Stimulated activated naive B cell treated with anti-CD40 and anti-IgM and Interleukin-4, amounts not matched to agents 10 μg/mL and 1 μg/mL and 100 μg/mL, for 72 hours (primary cell): ENCODE results near the gene ITGB5.
"Not testable (repeated sequence)": the region's sequence is repeated elsewhere in the genome, so short reads cannot be mapped to it uniquely, and the experiment has no call there.

ENCODE experiments used
- ATAC-seq, 2 donors: fragments of 150-1000 bp; cut with Tn5 transposase; replicated peaks; 2 replicates each; pipeline ENCODE4 v1.10.0; 2021; ENCODE audit warnings: moderate library complexity in 1 of 2
- DNase-seq: peaks from one replicate; pipeline ENCODE4 v3.0.0; 2021
- H3K27ac Mint-ChIP-seq: one replicate; pipeline ENCODE4 v1.8.0; 2022; ENCODE audit warnings: mild to moderate bottlenecking, mixed read lengths
- H3K27me3 Mint-ChIP-seq, 2 donors: one replicate each; pipeline ENCODE4 v1.8.0; 2022; ENCODE audit warnings: mixed read lengths in 2 of 2
- H3K36me3 Mint-ChIP-seq, 2 donors: one replicate each; pipeline ENCODE4 v1.8.0; 2022; ENCODE audit warnings: mixed read lengths in 2 of 2, mild to moderate bottlenecking in 1 of 2
- H3K4me1 Mint-ChIP-seq, 2 donors: one replicate each; pipeline ENCODE4 v1.8.0; 2022; ENCODE audit warnings: mixed read lengths in 2 of 2, mild to moderate bottlenecking in 1 of 2
- H3K4me3 Mint-ChIP-seq, 2 donors: one replicate each; pipeline ENCODE4 v1.8.0; 2022; ENCODE audit warnings: mild to moderate bottlenecking in 2 of 2, mixed read lengths in 2 of 2, moderate library complexity in 1 of 2
- H3K9me3 Mint-ChIP-seq, 2 donors: one replicate each; pipeline ENCODE4 v1.8.0; 2022; ENCODE audit warnings: mixed read lengths in 2 of 2, mild to moderate bottlenecking in 1 of 2

ITGB5 gene

GRCh38 chr3:124759666-124760401, 127.3 kb downstream of the ITGB5 start:
- Mint-ChIP-seq H3K27me3 (peaks cover 7 to 32% of the 10 kb centered on the region in 2 donors), H3K4me3 (no peak overlapping the region), H3K9me3 (no peaks in the 10 kb centered on the region), H3K27ac (peak overlapping the region; percentile 27), H3K36me3 (no peaks in the 10 kb centered on the region), H3K4me1 (peaks cover 10 to 14% of the 10 kb centered on the region in 2 donors)
- no peak for DNase-seq
- ATAC-seq = no peak

- DNase-seq (no peak), ATAC-seq (peak; percentile 51 to 79)
- peaks cover 10 to 14% of the 10 kb centered on the region in 2 donors for H3K4me1 Mint-ChIP-seq
- H3K27me3 Mint-ChIP-seq = peaks cover 7 to 32% of the 10 kb centered on the region in 2 donors
- no peaks in the 10 kb centered on the region for H3K9me3 Mint-ChIP-seq
- no peak overlapping the region for H3K27ac Mint-ChIP-seq
- no peak overlapping the region for H3K4me3 Mint-ChIP-seq
- H3K36me3 Mint-ChIP-seq = no peaks in the 10 kb centered on the region
These were observed 128.1 kb downstream of the ITGB5 start for GRCh38 chr3:124758851-124759635.

- not testable (repeated sequence) for H3K27ac Mint-ChIP-seq, DNase-seq, H3K4me3 Mint-ChIP-seq, H3K9me3 Mint-ChIP-seq, ATAC-seq, H3K36me3 Mint-ChIP-seq
- Mint-ChIP-seq H3K4me1 (peaks cover 10 to 14% of the 10 kb centered on the region in 2 donors), H3K27me3 (peaks cover 7 to 32% of the 10 kb centered on the region in 2 donors)
These were observed 129.2 kb downstream of the ITGB5 start for GRCh38 chr3:124757926-124758325.

GRCh38 chr3:124752051-124752450, 135.1 kb downstream of the ITGB5 start:
- ATAC-seq (no peak), DNase-seq (no peak)
- Mint-ChIP-seq H3K4me3 (no peak overlapping the region), H3K36me3 (peaks cover 6 to 13% of the 10 kb centered on the region in 2 donors), H3K4me1 (no peaks in the 10 kb centered on the region), H3K9me3 (no peaks in the 10 kb centered on the region), H3K27me3 (peaks cover 5 to 8% of the 10 kb centered on the region in 2 donors), H3K27ac (no peak overlapping the region)

GRCh38 chr3:124751501-124751900, 135.7 kb downstream of the ITGB5 start:
- H3K27ac Mint-ChIP-seq = no peak overlapping the region
- H3K4me3 Mint-ChIP-seq = no peak overlapping the region
- H3K4me1 Mint-ChIP-seq = no peaks in the 10 kb centered on the region
- H3K27me3 Mint-ChIP-seq = peaks cover 0 to 8% of the 10 kb centered on the region in 2 donors
- no peak for DNase-seq
- peaks cover 6 to 16% of the 10 kb centered on the region in 2 donors for H3K36me3 Mint-ChIP-seq
- no peaks in the 10 kb centered on the region for H3K9me3 Mint-ChIP-seq
- no peak for ATAC-seq

GRCh38 chr3:124749877-124750276, 137.3 kb downstream of the ITGB5 start:
- H3K27ac Mint-ChIP-seq, ATAC-seq, H3K4me3 Mint-ChIP-seq: not testable (repeated sequence)

GRCh38 chr3:124748560-124749198, 138.5 kb downstream of the ITGB5 start:
- H3K4me1 Mint-ChIP-seq = no peaks in the 10 kb centered on the region

More at GRCh38 chr3:124749877-124750276, 137.3 kb downstream of the ITGB5 start:
- not testable (repeated sequence) for H3K4me1 Mint-ChIP-seq, H3K9me3 Mint-ChIP-seq, DNase-seq, H3K27me3 Mint-ChIP-seq
- H3K36me3 Mint-ChIP-seq = peaks cover 6 to 28% of the 10 kb centered on the region in 2 donors

GRCh38 chr3:124747111-124747981, 139.8 kb downstream of the ITGB5 start:
- no peaks in the 10 kb centered on the region for H3K9me3 Mint-ChIP-seq
- DNase-seq = no peak
- no peak for ATAC-seq
- H3K27me3 Mint-ChIP-seq = peaks cover 0 to 5% of the 10 kb centered on the region in 2 donors
- peaks cover 10 to 36% of the 10 kb centered on the region in 2 donors for H3K36me3 Mint-ChIP-seq
- H3K4me3 Mint-ChIP-seq = no peak overlapping the region
- H3K27ac Mint-ChIP-seq = no peak overlapping the region
- H3K4me1 Mint-ChIP-seq = no peaks in the 10 kb centered on the region

More at GRCh38 chr3:124748560-124749198, 138.5 kb downstream of the ITGB5 start:
- Mint-ChIP-seq H3K9me3 (no peaks in the 10 kb centered on the region), H3K27ac (peak overlapping the region; percentile 57), H3K36me3 (peaks cover 8 to 31% of the 10 kb centered on the region in 2 donors), H3K27me3 (peaks cover 0 to 8% of the 10 kb centered on the region in 2 donors), H3K4me3 (no peak overlapping the region)
- DNase-seq (no peak), ATAC-seq (no peak)

- peaks cover 0 to 4% of the 10 kb centered on the region in 2 donors for H3K4me1 Mint-ChIP-seq
- H3K4me3 Mint-ChIP-seq = no peak overlapping the region
- peaks cover 15 to 42% of the 10 kb centered on the region in 2 donors for H3K36me3 Mint-ChIP-seq
- DNase-seq (no peak), ATAC-seq (no peak)
- no peaks in the 10 kb centered on the region for H3K9me3 Mint-ChIP-seq
- no peaks in the 10 kb centered on the region for H3K27me3 Mint-ChIP-seq
- no peak overlapping the region for H3K27ac Mint-ChIP-seq
These were observed 141.4 kb downstream of the ITGB5 start for GRCh38 chr3:124745756-124746155.

- H3K9me3 Mint-ChIP-seq = no peaks in the 10 kb centered on the region
- ATAC-seq (no peak), DNase-seq (no peak)
- H3K27me3 Mint-ChIP-seq = no peaks in the 10 kb centered on the region
- H3K4me3 Mint-ChIP-seq = no peak overlapping the region
- H3K36me3 Mint-ChIP-seq = peaks cover 24 to 45% of the 10 kb centered on the region in 2 donors
- no peak overlapping the region for H3K27ac Mint-ChIP-seq
- peaks cover 9 to 17% of the 10 kb centered on the region in 2 donors for H3K4me1 Mint-ChIP-seq
These were observed 146.1 kb downstream of the ITGB5 start for GRCh38 chr3:124741027-124741426.

GRCh38 chr3:124731760-124732159, 155.4 kb downstream of the ITGB5 start:
- Mint-ChIP-seq H3K4me3 (peak overlapping the region; percentile 99 to 100), H3K27me3 (no peaks in the 10 kb centered on the region), H3K4me1 (peaks cover 14 to 32% of the 10 kb centered on the region in 2 donors), H3K27ac (peak overlapping the region; percentile 14), H3K9me3 (no peaks in the 10 kb centered on the region), H3K36me3 (peaks cover 10 to 24% of the 10 kb centered on the region in 2 donors)
- ATAC-seq = no peak
- DNase-seq = no peak

- H3K4me3 Mint-ChIP-seq = peak overlapping the region; percentile 99 to 100
- DNase-seq (no peak), ATAC-seq (peak; percentile 5 to 13)
- H3K27ac Mint-ChIP-seq = peak overlapping the region; percentile 100
- H3K4me1 Mint-ChIP-seq = peaks cover 14 to 32% of the 10 kb centered on the region in 2 donors
- H3K27me3 Mint-ChIP-seq = peaks cover 0 to 3% of the 10 kb centered on the region in 2 donors
- H3K36me3 Mint-ChIP-seq = peaks cover 10 to 24% of the 10 kb centered on the region in 2 donors
- no peaks in the 10 kb centered on the region for H3K9me3 Mint-ChIP-seq
These were observed 156.2 kb downstream of the ITGB5 start for GRCh38 chr3:124730941-124731297.

GRCh38 chr3:124730129-124730940, 156.8 kb downstream of the ITGB5 start, which contains the start of gene UMPS:
UMPS (plus strand) TSS chr3:124730452; CDS start chr3:124730472, 20 bp downstream.
- Mint-ChIP-seq H3K9me3 (no peaks in the 10 kb centered on the region), H3K4me1 (peaks cover 14 to 32% of the 10 kb centered on the region in 2 donors), H3K4me3 (peak within 1 kb of the TSS; percentile 99 to 100), H3K27me3 (peaks cover 2 to 9% of the 10 kb centered on the region in 2 donors), H3K27ac (peak within 1 kb of the TSS; percentile 100), H3K36me3 (peaks cover 7 to 22% of the 10 kb centered on the region in 2 donors)
- ATAC-seq (peak; percentile 99), DNase-seq (peak; percentile 89)
